IPS-18c (cell line): ENCODE results near the gene CLEC3B.
"Not testable (repeated sequence)": the region's sequence is repeated elsewhere in the genome, so short reads cannot be mapped to it uniquely, and the experiment has no call there.

Experiments used
- H3K4me3 ChIP-seq: 2 replicates; pipeline ENCODE4 v1.7.0; 2013; ENCODE audit warnings: low read depth, mild to moderate bottlenecking, low read length, moderate library complexity; ENCODE audit not compliant: insufficient read depth
- H3K9me3 ChIP-seq: one replicate; pipeline ENCODE4 v1.6.1; 2013; ENCODE audit warnings: mild to moderate bottlenecking, low read length, moderate library complexity; ENCODE audit not compliant: control insufficient read depth, insufficient read depth

The CLEC3B gene

DNA sequence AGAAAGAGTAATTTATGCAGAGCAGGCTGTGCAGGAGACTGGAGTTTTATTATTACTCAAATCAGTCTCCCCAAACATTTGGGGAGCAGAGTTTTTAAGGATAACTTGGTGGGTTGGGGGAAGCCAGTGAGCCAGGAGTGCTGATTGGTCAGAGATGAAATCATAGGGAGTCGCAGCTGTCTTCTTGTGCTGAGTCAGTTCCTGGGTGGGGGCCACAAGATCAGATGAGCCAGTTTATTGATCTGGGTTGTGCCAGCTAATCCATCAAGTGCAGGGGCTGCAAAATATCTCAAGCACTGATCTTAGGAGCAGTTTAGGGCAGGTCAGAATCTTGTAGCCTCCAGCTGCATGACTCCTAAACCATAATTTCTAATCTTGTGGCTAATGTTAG lies 27.7 kb downstream of the CLEC3B start:
- H3K9me3 ChIP-seq, H3K4me3 ChIP-seq: not testable (repeated sequence)

DNA sequence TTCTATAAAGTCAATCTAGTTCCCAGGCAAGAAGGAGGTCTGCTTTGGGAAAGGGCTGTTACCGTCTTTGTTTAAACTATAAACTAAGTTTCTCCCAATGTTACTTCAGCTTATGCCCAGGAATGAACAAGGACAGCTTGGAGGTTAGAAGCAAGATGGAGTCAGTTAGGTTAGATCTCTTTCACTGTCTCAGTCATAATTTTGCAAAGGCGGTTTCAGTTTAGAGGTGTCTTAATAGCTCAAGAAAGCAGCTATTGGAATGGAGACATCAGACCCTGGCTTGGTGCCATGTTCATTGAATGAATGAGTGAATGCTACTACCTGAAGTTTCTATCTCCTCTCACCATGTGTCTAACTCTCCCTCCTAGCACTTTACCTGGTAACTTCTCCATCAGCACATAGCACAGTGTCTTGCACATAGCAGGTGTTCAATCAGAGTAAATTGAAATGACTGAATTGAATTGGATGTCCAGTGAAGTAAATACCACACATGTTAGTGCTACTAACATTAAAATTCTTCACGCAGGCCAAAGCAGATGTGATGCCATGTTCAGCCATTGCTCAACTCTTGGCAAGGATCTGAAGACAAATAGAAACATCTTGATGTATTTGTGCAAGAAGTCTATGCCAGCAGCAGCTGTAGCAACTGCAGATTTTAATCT lies 28.2 kb downstream of the CLEC3B start:
- H3K4me3 ChIP-seq, result no peak overlapping the region
- H3K9me3 ChIP-seq, result no peaks in the 10 kb centered on the region

DNA sequence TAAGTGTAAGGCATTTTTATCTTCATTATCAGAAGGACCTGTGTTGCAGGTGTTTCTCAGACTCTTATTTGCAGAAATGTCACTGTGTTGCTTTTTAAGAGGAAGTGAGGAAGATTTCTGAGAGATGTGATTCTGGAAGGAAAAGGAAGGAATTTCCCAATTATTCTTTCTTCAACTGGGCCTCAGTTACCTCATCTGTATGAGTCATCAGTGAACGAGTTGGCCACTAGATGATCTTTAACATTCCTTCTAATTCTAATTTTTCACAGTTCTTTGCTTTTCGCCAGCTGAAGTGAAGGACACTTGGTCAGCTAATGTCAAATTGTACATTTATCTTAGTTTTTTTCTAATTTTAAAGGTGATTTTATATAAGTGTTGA lies 28.9 kb downstream of the CLEC3B start:
- H3K4me3 ChIP-seq, result no peak overlapping the region
- H3K9me3 ChIP-seq, result no peaks in the 10 kb centered on the region

DNA sequence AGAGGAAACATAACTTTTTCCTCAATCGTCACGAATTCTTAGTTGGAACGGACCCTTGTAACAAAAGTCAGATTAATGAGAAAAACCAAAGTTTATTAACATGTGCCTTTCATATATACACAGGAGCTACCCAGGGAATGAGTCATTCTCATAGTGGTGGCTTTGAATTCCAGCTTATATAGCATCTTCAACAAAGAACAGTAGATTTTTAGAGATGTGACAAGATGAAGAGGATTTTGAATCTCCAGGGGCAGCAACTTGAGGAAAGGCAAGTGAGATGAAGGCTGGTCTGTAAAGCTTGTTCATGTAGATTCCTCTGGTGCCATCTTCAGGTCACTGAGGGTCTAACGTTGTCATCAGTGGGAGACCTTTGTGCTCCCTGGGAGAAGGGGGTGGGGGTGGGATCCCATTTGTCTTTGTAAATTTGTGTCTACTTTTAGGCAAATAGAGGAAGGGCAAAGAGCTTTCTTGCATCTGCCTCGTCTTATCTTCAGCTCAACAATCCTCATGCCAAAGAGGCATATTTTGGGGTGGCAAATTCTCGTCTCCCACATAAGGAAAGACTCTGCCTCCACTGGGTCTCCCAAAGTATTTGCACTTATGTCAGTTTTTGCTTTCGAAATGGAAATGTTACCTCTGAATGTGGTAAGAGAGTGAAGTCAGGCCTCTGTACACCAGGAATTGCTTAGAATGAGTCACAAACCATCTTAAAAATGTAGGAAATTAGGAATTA lies 29.5 kb downstream of the CLEC3B start:
- Histone ChIP-seq H3K4me3 (no peak overlapping the region), H3K9me3 (no peaks in the 10 kb centered on the region)

DNA sequence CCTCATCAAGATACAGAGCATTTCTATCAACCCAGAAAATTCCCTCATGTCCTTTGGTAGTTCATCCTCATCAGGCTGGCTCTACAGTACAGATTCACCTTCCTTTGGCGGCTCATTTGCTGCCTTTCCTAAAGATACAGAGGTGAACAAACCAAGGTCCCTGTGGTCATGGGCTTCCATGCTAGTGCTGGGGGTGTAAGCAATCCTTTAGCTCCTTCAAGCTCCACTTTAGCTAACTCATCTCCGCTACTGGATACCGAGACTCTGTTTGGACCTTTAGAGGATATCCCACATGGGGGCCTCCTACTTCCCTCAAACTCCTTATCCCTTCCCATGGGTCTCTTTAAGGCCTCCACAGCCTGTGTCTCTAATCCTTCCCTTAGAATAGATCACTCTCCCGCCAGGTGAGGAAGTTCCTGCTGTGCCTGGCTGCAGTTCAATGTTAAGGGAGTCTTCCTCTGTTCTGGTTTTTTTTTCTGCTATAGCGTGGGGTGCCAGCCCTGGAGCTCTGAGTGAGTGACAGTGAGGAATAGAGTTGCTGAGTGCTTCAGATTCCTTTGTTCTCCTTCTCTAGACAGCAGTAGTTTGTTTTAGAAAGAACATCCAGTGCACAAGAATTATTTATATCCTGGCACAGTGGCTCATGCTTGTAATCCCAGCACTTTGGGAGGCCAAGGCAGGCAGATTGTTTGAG lies 30.7 kb downstream of the CLEC3B start:
- Histone ChIP-seq H3K4me3 (no peak overlapping the region), H3K9me3 (no peaks in the 10 kb centered on the region)

DNA sequence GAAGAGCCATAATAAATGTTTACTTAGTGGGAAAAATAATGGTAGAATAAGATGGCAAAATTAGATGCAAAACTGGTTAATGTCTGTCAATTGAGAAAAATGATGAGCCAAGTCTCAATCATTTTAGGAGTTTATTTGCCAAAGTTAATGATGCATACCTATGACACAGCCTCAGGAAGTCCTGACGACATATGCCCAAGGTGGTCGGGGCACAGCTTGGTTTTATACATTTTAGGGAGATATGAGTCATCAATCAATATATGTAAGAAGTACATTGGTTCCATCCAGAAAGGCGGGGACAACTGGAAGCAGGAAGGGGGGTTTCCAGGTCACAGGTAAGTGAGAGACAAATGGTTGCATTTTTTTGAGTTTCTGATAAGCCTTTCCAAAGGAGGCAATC lies 31.5 kb downstream of the CLEC3B start:
- Histone ChIP-seq H3K4me3 (no peak overlapping the region), H3K9me3 (no peaks in the 10 kb centered on the region)

DNA sequence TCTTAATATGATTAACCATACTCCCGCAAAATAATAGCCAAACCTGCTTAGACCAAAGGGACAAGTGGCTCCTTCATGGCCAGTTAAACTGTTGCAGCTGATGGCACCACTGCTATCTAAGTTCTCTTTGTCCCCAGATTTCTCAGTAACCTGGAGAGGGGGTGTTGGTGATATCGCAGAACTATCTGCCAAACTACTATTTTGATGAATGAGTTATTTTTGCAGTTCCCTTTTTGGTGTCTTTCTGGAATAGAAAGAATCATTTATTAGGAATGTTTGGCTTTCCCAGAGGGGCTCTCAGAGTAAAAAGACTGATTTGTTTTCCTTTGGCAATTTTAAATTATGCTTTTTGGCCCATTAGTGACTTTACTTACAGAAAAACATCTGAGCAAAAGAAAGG lies 33.0 kb downstream of the CLEC3B start:
- no peak overlapping the region for H3K4me3 ChIP-seq
- no peaks in the 10 kb centered on the region for H3K9me3 ChIP-seq

DNA sequence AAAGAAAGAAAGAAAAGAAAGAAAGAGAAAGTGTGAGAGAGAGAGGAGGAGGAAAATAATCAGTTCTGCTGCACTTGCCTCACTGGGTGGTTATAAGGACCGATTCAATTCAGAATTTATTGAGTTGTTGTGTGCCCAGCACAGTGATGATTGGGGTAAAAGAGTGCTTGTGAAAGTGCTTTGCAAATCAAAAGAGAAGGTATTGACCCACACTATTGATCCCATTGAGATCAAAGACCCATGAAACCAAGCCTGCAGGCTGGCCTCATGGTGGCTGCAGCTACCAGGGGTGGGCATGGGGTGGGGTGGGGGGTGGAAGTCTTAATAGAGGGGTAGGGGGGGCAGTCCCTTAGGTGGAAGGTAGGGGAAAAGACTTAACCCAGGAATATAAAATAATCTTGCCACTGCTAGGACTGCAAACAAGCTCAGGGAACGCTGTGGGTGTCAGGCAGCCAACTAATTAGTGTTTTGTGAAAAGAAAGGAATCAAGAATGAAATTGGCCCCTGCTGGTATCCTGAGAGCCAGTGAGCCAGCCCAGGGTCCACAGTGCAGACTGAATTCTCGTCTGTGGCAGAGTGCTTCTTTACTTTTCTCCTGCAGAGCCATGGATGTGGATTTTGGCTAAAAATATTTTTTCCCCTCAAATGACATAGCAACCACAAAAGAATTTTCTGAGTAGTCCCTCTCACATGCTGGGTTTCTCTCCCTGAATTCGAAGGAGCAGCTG lies 34.2 kb downstream of the CLEC3B start:
- H3K9me3 ChIP-seq, result no peaks in the 10 kb centered on the region

DNA sequence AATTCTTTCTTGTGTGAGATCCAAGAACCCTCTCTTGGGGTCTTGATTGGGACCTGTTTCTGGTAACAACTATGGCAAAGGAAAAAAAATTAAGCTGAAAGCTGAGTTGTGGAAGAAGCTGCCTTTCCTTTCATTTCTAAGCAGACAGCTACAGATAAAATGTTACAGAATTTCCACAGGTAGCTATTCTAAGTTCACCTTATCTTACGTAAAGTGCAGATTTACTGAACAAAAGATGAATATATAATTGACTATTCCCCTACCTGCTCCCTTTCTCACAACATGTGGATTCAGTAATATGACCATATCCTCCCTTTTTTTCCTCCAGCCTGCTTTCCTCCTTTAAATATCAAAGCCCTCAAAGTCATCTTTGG lies 36.6 kb downstream of the CLEC3B start:
- H3K9me3 ChIP-seq, result no peaks in the 10 kb centered on the region

More for the DNA sequence above, 34.2 kb downstream of the CLEC3B start:
- no peak overlapping the region for H3K4me3 ChIP-seq

DNA sequence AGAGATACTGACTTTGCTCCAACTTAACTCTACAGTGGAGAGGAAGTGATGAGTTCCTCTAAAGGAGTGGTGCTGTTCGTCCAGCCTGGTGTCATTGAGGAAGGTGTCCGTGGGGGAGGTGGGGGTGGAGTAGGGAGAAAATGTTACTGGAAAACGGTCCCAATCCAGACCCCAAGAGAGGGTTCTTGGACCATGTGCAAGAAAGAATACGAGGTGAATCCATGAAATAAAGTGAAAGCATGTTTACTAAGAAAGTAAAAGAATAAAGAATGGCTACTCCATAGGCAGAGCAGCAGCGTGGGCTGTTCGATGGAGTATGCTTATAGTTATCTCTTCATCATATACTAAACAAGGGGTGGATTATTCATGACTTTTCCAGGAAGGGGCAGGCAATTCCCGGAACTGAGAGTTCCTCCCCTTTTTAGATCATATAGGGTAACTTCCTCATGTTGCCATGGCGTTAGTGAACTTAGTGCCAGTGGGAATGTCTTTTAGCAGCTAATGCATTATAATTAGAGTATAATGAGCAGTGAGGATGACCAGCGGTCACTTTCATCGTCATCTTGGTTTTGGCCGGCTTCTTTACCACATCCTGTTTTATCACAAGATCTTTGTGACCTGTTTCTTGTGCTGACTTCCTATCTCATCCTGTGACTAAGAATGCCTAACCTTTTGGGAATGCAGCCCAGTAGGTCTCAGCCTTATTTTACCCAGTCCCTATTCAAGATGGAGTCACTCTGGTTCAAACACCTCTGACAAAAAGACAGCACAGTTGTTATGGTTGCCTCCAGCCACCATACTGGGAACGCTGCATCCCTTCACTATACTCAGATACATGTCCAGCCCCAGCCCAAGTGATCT lies 38.6 kb downstream of the CLEC3B start:
- H3K4me3 ChIP-seq, result no peak overlapping the region
- no peaks in the 10 kb centered on the region for H3K9me3 ChIP-seq

More for the DNA sequence above, 36.6 kb downstream of the CLEC3B start:
- H3K4me3 ChIP-seq, result no peak overlapping the region

DNA sequence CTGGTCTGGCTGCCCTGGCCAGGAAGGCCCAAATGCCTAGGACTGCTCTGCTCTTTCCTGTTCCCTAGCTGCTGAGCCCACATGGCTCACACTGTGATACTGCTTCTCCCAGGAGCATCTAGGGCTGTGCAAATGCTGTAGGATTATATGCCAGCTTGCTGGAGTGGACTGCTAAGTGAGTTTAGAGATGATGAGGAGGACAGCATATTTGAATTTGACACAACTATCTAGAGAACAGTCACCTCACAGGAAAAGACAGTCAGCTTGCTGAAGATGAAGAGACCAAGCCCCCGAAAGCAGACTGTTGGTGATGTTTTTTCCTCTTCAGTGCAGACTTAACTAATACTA lies 39.2 kb downstream of the CLEC3B start:
- no peaks in the 10 kb centered on the region for H3K9me3 ChIP-seq

DNA sequence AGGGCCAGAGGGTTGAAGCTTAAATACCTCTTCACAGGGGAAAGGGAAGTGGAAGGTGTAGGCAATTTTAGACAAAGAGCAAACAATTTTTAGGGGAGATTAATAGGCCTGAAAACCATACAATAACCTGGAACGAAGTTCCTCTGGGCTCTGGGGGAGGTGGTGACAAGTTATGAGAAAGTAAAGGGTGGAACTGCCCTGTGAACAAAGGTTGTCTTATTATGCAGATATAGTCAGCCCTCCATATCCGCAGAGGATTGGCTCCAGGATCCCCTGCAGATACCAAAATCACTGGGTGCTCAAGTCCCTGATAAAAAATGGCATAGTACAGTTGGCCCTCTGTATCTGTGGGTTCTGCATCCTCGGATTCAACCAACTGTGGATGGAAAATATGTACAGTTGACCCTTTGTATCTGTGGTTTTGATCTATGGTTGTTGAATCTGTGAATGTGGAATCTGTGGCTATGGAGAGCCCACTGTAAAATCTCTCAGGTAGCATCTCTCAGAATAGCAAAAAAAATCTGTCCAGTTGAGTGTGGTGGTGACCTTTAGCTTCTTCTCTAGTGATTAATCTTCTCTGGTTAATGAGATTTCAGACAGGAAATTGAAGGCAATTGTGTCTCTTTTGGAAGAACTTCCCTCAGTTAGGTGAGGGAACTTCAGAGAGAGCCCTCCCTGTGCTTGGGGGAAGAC lies 40.2 kb downstream of the CLEC3B start:
- no peak overlapping the region for H3K4me3 ChIP-seq

More for the DNA sequence above, 39.2 kb downstream of the CLEC3B start:
- no peak overlapping the region for H3K4me3 ChIP-seq

DNA sequence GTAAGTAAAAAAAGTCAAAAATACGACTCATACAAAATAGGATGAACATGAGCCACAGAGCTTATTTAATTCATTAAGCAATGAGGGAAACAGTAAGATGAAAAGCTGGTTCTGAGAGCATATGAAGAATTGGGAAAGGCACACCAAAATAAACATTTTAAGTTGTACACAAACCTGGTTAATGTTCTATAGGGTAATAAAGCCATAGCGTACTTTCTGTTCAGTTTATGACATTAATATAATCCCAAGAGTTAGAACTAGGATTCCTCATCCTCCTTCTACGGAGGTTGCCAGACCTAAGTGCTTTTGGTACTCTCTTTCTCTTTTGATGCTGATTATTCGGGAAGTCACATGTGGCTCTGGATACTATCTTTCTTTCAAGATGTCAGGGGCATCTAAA lies 41.4 kb downstream of the CLEC3B start:
- H3K4me3 ChIP-seq, result no peak overlapping the region
- no peaks in the 10 kb centered on the region for H3K9me3 ChIP-seq

More for the DNA sequence above, 40.2 kb downstream of the CLEC3B start:
- no peaks in the 10 kb centered on the region for H3K9me3 ChIP-seq

DNA sequence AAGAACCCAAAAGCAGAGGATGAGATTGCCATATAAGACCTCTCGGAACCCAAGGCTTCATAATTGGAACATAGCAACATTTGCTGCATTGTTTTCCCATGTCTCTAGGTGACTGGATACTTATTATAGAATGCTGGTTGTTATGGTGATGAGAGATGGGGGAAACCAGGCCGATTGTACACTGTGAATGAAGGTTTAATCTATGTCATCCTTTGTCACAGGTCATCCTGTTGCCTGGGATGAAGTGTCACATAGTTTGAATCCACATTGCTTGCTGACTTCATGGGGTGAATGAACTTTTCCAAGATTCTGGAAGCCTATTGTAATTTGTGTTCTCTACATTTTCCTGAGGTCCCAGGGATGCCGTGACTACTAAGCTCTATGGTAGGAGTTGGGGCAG lies 41.8 kb downstream of the CLEC3B start:
- H3K4me3 ChIP-seq, result no peak overlapping the region
- no peaks in the 10 kb centered on the region for H3K9me3 ChIP-seq

DNA sequence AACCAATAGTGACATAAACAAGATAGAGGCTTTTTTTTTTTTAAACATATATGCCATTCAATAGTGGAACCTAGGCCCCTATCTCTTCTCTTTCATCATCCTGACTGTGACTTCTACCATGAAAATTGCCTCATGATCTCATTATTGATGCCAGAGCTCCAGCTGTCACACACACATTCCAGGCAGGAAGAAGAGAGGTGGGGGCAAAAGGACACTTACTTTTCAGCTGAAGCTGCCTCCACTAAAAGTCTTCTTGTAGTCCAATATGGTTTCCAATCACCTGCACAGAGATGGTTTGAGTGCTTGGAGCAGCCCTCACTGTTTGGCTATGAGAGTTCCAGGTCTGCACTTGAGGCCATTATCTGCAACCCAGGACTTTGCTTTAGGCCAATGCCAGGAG lies 45.0 kb downstream of the CLEC3B start:
- H3K9me3 ChIP-seq, result no peaks in the 10 kb centered on the region
- H3K4me3 ChIP-seq, result no peak overlapping the region

DNA sequence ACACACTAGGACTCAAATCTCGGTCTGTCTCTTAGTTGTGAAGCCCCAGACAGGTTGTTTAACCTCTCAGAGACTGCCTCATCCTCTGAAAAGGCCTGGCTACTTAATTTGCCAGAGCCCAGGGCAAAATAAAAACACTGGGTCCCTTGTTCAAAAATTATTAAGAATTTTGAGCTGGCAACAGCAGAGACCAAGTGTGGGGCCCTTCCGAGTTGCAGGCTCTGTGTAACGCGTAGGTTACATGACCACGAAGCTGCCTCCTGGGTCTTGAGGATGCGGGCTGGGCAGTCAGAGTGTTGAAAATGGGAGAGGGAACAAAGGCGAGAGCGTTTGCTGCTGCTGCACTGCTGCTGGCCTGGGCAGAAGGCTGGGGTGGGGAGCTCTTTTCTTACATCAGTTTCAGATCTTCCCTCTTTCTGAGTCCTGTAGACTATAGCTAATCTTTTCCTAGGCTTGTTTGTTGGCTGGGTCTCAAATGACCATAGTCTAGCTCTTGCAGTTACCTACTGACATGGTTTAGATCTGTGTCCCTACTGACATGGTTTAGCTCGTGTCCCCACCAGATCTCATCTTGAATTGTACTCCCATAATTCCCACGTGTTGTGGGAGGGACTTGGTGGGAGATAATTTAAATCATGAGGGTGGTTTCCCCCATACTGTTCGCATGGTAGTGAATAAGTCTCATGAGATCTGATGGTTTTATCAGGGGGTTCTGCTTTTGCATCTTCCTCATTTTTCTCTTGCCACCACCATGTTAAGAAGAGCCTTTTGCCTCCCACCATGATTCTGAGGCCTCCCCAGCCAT lies 49.9 kb downstream of the CLEC3B start:
- no peaks in the 10 kb centered on the region for H3K9me3 ChIP-seq
- H3K4me3 ChIP-seq, result no peak overlapping the region
